Adrenal gland (tissue), 5 donors: ENCODE results near the gene CLMN.

ENCODE experiments used
- CTCF ChIP-seq, 6 experiments: fragments of 450-650 bp in 4 of 6; fragments of 200-600 bp in 2 of 6; sonication (generic) in 1 of 6; IDR thresholded peaks; 1 replicate in 5 of 6; 2 replicates in 1 of 6; pipeline versions ENCODE4 v1.5.1 to v1.8.0; 2016 to 2021; ENCODE audit warnings: antibody characterized with exemption in 6 of 6, mild to moderate bottlenecking in 2 of 6, moderate library complexity in 1 of 6
- POLR2A ChIP-seq, 2 donors: fragments of 450-650 bp; IDR thresholded peaks; one replicate each; pipeline ENCODE4 v1.6.1; 2017; ENCODE audit warnings: antibody characterized with exemption in 2 of 2, mild to moderate bottlenecking in 2 of 2, moderate library complexity in 1 of 2
- donor health status: DM: no; HTN: no; CAD: no.

GRCh38 chr14:95229749-95230148 is 90.0 kb downstream of the CLMN start:
- TF ChIP-seq CTCF (IDR thresholded peaks at IDR 0.05) (no peak), POLR2A (IDR thresholded peaks at IDR 0.05) (no peak)
